IMR-90 (cell line): Measurements from ENCODE around the gene FBN1. TPM values are rescaled to one million over a fixed set of nuclear protein-coding genes. Genes with fewer than 3 reads are reported as not detected.

Experiments
- ATAC-seq: fragments of 200-7000 bp; cut with Tn5 transposase; 2 replicates; pipeline ENCODE4 v1.9.1; 2020; ENCODE audit warnings: low read depth, mild to moderate bottlenecking, moderate library complexity
- BruUV-seq: library from RNA; stranded (reverse); fragments of 400-500 nt; replicated peaks from 2 replicates; lab custom pipeline; 2021; lab: Mats Ljungman, UMichigan
- CTCF ChIA-PET: fragments of 300-600 bp; formaldehyde crosslinking; extraction: SDS; loops from one replicate; lab custom pipeline; 2021; ENCODE audit warnings: antibody characterized with exemption; lab: Yijun Ruan, JAX
- POLR2A ChIA-PET: fragments of 300-600 bp; sonication (Branson Sonifier 250); formaldehyde crosslinking; loops from one replicate; lab custom pipeline; 2022; ENCODE audit warnings: antibody characterized with exemption; ENCODE audit not compliant: unreplicated experiment; lab: Charles Lee
- DNase-seq: peaks from one replicate; pipeline ENCODE4 v3.0.0; 2013
- H2AFZ ChIP-seq: replicated peaks from 2 replicates; pipeline ENCODE3; 2013; ENCODE audit warnings: low read length, mild to moderate bottlenecking; ENCODE audit not compliant: poor library complexity
- H2AK5ac ChIP-seq: 2 replicates; pipeline ENCODE4 v1.6.1; 2013; ENCODE audit warnings: low read depth, low read length, inconsistent platforms
- H2AK9ac ChIP-seq: replicated peaks from 2 replicates; pipeline ENCODE3; 2013; ENCODE audit warnings: mild to moderate bottlenecking, low read depth, low read length, moderate library complexity; ENCODE audit not compliant: poor library complexity
- H2BK120ac ChIP-seq: 2 replicates; pipeline ENCODE4 v1.6.1; 2013; ENCODE audit warnings: low read depth, low read length, inconsistent platforms
- H2BK15ac ChIP-seq: 3 replicates; pipeline ENCODE4 v1.6.1; 2013; ENCODE audit warnings: low read depth, low read length, inconsistent platforms
- H2BK20ac ChIP-seq: 2 replicates; pipeline ENCODE4 v1.6.1; 2013; ENCODE audit warnings: low read depth, mild to moderate bottlenecking, inconsistent platforms, low read length, moderate library complexity
- H2BK5ac ChIP-seq: 2 replicates; pipeline ENCODE4 v1.6.1; 2013; ENCODE audit warnings: mild to moderate bottlenecking, low read depth, low read length, inconsistent platforms; ENCODE audit not compliant: poor library complexity, severe bottlenecking
- H3K14ac ChIP-seq: replicated peaks from 2 replicates; pipeline ENCODE4 v1.6.1; 2013; ENCODE audit warnings: low read depth, low read length, inconsistent platforms
- H3K18ac ChIP-seq: 2 replicates; pipeline ENCODE4 v1.6.1; 2013; ENCODE audit warnings: low read depth, low read length, control low read depth
- H3K23ac ChIP-seq: 2 replicates; pipeline ENCODE4 v1.6.1; 2013; ENCODE audit warnings: low read depth, low read length, inconsistent platforms
- H3K27ac ChIP-seq: 2 replicates; pipeline ENCODE4 v1.5.1; 2013; ENCODE audit warnings: mild to moderate bottlenecking, control low read depth, low read length; ENCODE audit not compliant: insufficient read depth
- H3K27me3 ChIP-seq: 2 replicates; pipeline ENCODE4 v1.6.1; 2013; ENCODE audit warnings: low read length; ENCODE audit not compliant: control insufficient read depth, insufficient read depth
- H3K36me3 ChIP-seq: 2 replicates; pipeline ENCODE4 v1.6.1; 2013; ENCODE audit warnings: low read length, mixed read lengths; ENCODE audit not compliant: control insufficient read depth, insufficient read depth
- H3K4ac ChIP-seq: 2 replicates; pipeline ENCODE4 v1.6.1; 2013; ENCODE audit warnings: low read depth, low read length, inconsistent platforms
- H3K4me1 ChIP-seq: 2 replicates; pipeline ENCODE4 v1.6.1; 2013; ENCODE audit warnings: low read length, mixed read lengths; ENCODE audit not compliant: control insufficient read depth, insufficient read depth
- H3K4me2 ChIP-seq: 2 replicates; pipeline ENCODE4 v1.6.1; 2013; ENCODE audit warnings: low read depth, mild to moderate bottlenecking, control low read depth, low read length, moderate library complexity
- H3K4me3 ChIP-seq: 2 replicates; pipeline ENCODE4 v1.5.1; 2013; ENCODE audit warnings: low read depth, mild to moderate bottlenecking, control low read depth, low read length, moderate library complexity; ENCODE audit not compliant: insufficient read depth
- H3K56ac ChIP-seq: 2 replicates; pipeline ENCODE4 v1.6.1; 2013; ENCODE audit warnings: low read length, inconsistent platforms; ENCODE audit not compliant: insufficient read depth; ENCODE audit errors: extremely low read depth
- H3K79me1 ChIP-seq, 2 experiments: 2 replicates each; pipeline ENCODE4 v1.6.1; 2013; ENCODE audit warnings: low read length in 2 of 2, inconsistent platforms in 1 of 2, low read depth in 1 of 2
- H3K9ac ChIP-seq: 2 replicates; pipeline ENCODE4 v1.6.1; 2013; ENCODE audit warnings: low read depth, low read length, control low read depth
- H3K9me1 ChIP-seq: 2 replicates; pipeline ENCODE4 v1.6.1; 2013; ENCODE audit warnings: low read length, inconsistent platforms; ENCODE audit not compliant: insufficient read depth
- H3K9me3 ChIP-seq: 2 replicates; pipeline ENCODE4 v1.6.1; 2013; ENCODE audit warnings: low read length; ENCODE audit not compliant: control insufficient read depth, insufficient read depth
- H4K20me1 ChIP-seq: 2 replicates; pipeline ENCODE4 v1.6.1; 2013; ENCODE audit warnings: low read length, inconsistent platforms; ENCODE audit not compliant: insufficient read depth
- H4K5ac ChIP-seq: 2 replicates; pipeline ENCODE4 v1.6.1; 2013; ENCODE audit warnings: mild to moderate bottlenecking, low read depth, low read length, control low read depth
- H4K8ac ChIP-seq, 2 experiments: 2 replicates each; pipeline ENCODE4 v1.6.1; 2013; ENCODE audit warnings: low read depth in 2 of 2, low read length in 2 of 2, control low read depth in 1 of 2, inconsistent platforms in 1 of 2
- H4K91ac ChIP-seq: 2 replicates; pipeline ENCODE4 v1.6.1; 2013; ENCODE audit warnings: low read depth, low read length, inconsistent platforms; ENCODE audit not compliant: insufficient read depth
- CHD1 ChIP-seq: IDR thresholded peaks from 2 replicates; pipeline ENCODE4 v1.6.1; 2012; ENCODE audit warnings: low read depth, low read length, improper control_type of control experiment
- CTCF ChIP-seq: conservative IDR thresholded peaks from 2 replicates; pipeline ENCODE4 v1.5.1; 2012; ENCODE audit warnings: mild to moderate bottlenecking, low read depth, low read length, improper control_type of control experiment
- ELK1 ChIP-seq: fragments of 150-350 bp; IDR thresholded peaks from 2 replicates; pipeline ENCODE4 v1.6.1; 2016; ENCODE audit warnings: low read depth, mild to moderate bottlenecking, low read length, moderate library complexity, borderline replicate concordance
- MAZ ChIP-seq: IDR thresholded peaks from 2 replicates; pipeline ENCODE4 v1.6.1; 2012; ENCODE audit warnings: low read depth, mild to moderate bottlenecking, low read length, improper control_type of control experiment, moderate library complexity, borderline replicate concordance
- MXI1 ChIP-seq: IDR thresholded peaks from 2 replicates; pipeline ENCODE4 v1.6.1; 2012; ENCODE audit warnings: low read depth, mild to moderate bottlenecking, low read length, moderate library complexity, borderline replicate concordance
- NFE2L2 ChIP-seq: fragments of 150-350 bp; IDR thresholded peaks from 2 replicates; pipeline ENCODE4 v1.6.1; 2016; ENCODE audit warnings: low read depth, mild to moderate bottlenecking, low read length
- POLR2A ChIP-seq: IDR thresholded peaks from 2 replicates; pipeline ENCODE4 v1.6.1; 2012; ENCODE audit warnings: mild to moderate bottlenecking, low read depth, low read length
- RCOR1 ChIP-seq: IDR thresholded peaks from 2 replicates; pipeline ENCODE4 v1.6.1; 2012; ENCODE audit warnings: mild to moderate bottlenecking, low read length, improper control_type of control experiment; ENCODE audit not compliant: insufficient replicate concordance
- RFX5 ChIP-seq: IDR thresholded peaks from 2 replicates; pipeline ENCODE4 v1.8.0; 2012; ENCODE audit warnings: low read depth, mild to moderate bottlenecking, low read length, moderate library complexity
- SMC3 ChIP-seq: fragments of 150-350 bp; IDR thresholded peaks from 2 replicates; pipeline ENCODE4 v1.6.1; 2016; ENCODE audit warnings: low read depth, mild to moderate bottlenecking, antibody characterized with exemption, low read length, moderate library complexity
- WGBS, 2 experiments: methylation state at CpG; one replicate each; pipeline versions ENCODE4 v1.1.5 to v1.1.7; 2013; ENCODE audit warnings: missing lambda C conversion rate in 2 of 2; ENCODE audit not compliant: insufficient read length in 1 of 2; ENCODE audit errors: extremely low coverage in 2 of 2; 5-methylcytosine and 5-hydroxymethylcytosine counted together
- dilution Hi-C: fragments of 300-500 bp; cut with HindIII; formaldehyde crosslinking; loops from one replicate; pipeline ENCODE4 v1.14.3; 2018; ENCODE audit warnings: low sequenced_read_pairs; ENCODE audit not compliant: unreplicated experiment
- in situ Hi-C: fragments of 300-500 bp; cut with MboI; formaldehyde crosslinking; loops from 3 replicates; pipeline ENCODE4 v1.14.3; 2019; ENCODE audit warnings: low sequenced_read_pairs, inconsistent platforms, mixed read lengths
- intact Hi-C: fragments of 100-400 bp; cut with micrococcal nuclease; formaldehyde crosslinking; loops from 2 replicates; pipeline ENCODE4 v1.10.0; 2022
- polyA plus RNA-seq, 3 experiments: library from polyadenylated mRNA; depleted of rRNA; stranded (reverse); fragments of >200 nt; gene quantifications; 2 replicates each; pipeline ENCODE4 v1.2.3, GENCODE V29; 2012; ENCODE audit warnings: low replicate concordance in 1 of 3
- total RNA-seq: library from RNA; depleted of rRNA; stranded (reverse); fragments of >200 nt; gene quantifications from 2 replicates; pipeline ENCODE4 v1.2.3, GENCODE V29; 2012

Gene FBN1
- total and polyA plus RNA-seq, 2 of the 4 experiments (the other 2 are of a cell fraction) = 134 to 283 TPM

- Histone ChIP-seq H2BK120ac (no peak overlapping the region), H2BK15ac (no peak overlapping the region), H3K4me2 (peak overlapping the region; percentile 65; the same call in 1 of the 2 replicates), H2AFZ (no peak overlapping the region), H3K27me3 (no peaks in the 10 kb centered on the region), H3K56ac (no peak overlapping the region), H4K20me1 (peaks cover 21% of the 10 kb centered on the region), H2BK20ac (no peak overlapping the region), H3K4me3 (no peak overlapping the region), H3K23ac (no peak overlapping the region), H3K9me3 (no peaks in the 10 kb centered on the region), H4K91ac (no peak overlapping the region), H4K5ac (no peak overlapping the region; the same call in 1 of the 2 replicates), H3K9ac (no peak overlapping the region), H4K8ac (no peak overlapping the region), H3K4me1 (peaks cover 4% of the 10 kb centered on the region; the same call in 1 of the 2 replicates), H3K27ac (no peak overlapping the region), H3K14ac (no peak overlapping the region), H2AK9ac (no peak overlapping the region), H2AK5ac (no peak overlapping the region), H3K36me3 (peaks cover 8% of the 10 kb centered on the region), H3K79me1 (peaks cover 40 to 79% of the 10 kb centered on the region in 2 experiments), H3K4ac (no peak overlapping the region), H3K9me1 (peaks cover 19% of the 10 kb centered on the region), H3K18ac (no peak overlapping the region; the same call in 1 of the 2 replicates), H2BK5ac (no peak overlapping the region)
- ChIA-PET CTCF (interaction anchor here (1.0 kb wide), 1 partner anchor 28 kb away, joined by 3 read pairs; no protein-coding TSS in a partner anchor), POLR2A (no interaction called here)
- intact Hi-C loops (no loop called here), in situ Hi-C loops (no loop called here), dilution Hi-C loops (no loop called here)
- ATAC-seq (no peak), DNase-seq (no peak)
- WGBS, 2 experiments = 56% methylated on average over 4 of the region's 7 CpGs; no CpG with 5 or more reads in 1 of the 2 experiments
- no TSS peak for BruUV-seq
- no peak for TF ChIP-seq RCOR1
- TF ChIP-seq CHD1 = no peak
- no peak for TF ChIP-seq ELK1
- no peak for TF ChIP-seq POLR2A
- TF ChIP-seq MAZ = no peak
- no peak for TF ChIP-seq MXI1
- no peak for TF ChIP-seq CTCF
- TF ChIP-seq NFE2L2 = no peak
- no peak for TF ChIP-seq SMC3
- no peak for TF ChIP-seq RFX5
These were observed 68.0 kb downstream of the FBN1 start for GRCh38 chr15:48577469-48577868.
